GM19035 (cell line): ENCODE measurements around the gene RPL35A.
"Not testable (repeated sequence)": the region's sequence is repeated elsewhere in the genome, so short reads cannot be mapped to it uniquely, and the experiment has no call there.

Experiments
- ATAC-seq: cut with Tn5 transposase; IDR thresholded peaks from one replicate; pipeline ENCODE4 v1.9.1; 2021; ENCODE audit not compliant: unreplicated experiment

RPL35A gene

GRCh38 chr3:197951392-197951990, 1.5 kb downstream of the RPL35A start:
- ATAC-seq, result no peak

- ATAC-seq, result no peak
Observed at GRCh38 chr3:197952440-197952839, 2.5 kb downstream of the RPL35A start.

GRCh38 chr3:197953325-197953724, 3.3 kb downstream of the RPL35A start:
- no peak for ATAC-seq

GRCh38 chr3:197953881-197954280, 3.9 kb downstream of the RPL35A start:
- ATAC-seq, result no peak

GRCh38 chr3:197955892-197956477, 6.0 kb downstream of the RPL35A start:
- no peak for ATAC-seq

DNA sequence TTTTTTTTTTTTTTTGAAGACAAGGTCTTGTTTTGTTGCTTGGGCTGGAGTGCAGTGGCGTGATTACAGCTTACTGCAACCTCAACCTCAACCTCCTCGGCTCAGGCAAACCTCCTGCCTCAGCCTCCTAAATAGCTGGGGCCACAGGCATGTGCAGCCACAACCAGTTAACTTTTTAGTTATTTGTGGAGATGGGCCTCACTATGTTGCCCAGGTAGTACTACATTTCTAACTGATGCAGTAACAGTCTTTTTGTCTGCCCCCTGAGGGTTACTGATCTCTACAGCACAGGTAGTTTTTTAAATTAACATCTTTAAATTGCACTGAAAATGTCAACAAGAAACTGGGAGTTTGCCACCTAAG, 6.6 kb downstream of the RPL35A start:
- no peak for ATAC-seq

- ATAC-seq, result no peak
Observed at GRCh38 chr3:197957790-197958133, 7.8 kb downstream of the RPL35A start.

DNA sequence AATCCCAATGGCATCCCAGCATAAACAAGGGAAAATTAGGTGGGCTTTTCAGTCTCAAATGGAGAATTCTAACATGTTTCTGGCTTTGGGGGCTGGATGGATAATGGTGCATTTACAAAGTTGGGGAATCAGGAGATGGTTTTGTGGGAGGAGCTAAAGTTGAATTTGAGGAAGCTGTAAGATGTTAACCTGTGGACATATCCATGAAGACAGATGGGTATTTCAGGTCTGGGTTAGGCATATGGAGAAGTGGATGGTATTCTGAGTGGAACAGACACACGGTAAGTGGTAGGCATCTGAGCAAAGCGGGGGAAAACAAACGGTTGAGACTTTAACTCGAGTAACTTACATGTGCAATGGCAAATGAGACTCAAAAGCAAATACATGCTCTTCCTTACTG, 8.4 kb downstream of the RPL35A start:
- ATAC-seq, result no peak

GRCh38 chr3:197958848-197959247, 8.9 kb downstream of the RPL35A start:
- ATAC-seq, result not testable (repeated sequence)

DNA sequence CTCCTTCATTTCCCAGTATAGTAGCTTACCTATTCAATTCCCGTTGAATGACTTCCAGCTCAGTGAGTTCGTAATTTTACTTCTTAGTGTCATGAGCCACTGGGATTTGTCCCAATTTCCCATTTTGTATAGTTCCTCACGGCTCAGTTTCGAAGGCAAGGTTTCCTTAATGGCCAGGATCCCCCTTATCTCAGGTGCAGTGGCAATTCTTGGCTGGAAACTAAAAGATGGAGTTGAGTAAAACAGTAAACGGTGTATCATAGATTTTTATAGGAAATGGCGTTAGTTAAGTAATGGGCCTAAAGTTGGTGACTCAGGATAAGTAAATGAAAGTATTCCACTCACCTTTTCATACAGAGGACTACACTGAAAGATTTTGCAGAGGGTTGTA, 9.5 kb downstream of the RPL35A start:
- no peak for ATAC-seq

DNA sequence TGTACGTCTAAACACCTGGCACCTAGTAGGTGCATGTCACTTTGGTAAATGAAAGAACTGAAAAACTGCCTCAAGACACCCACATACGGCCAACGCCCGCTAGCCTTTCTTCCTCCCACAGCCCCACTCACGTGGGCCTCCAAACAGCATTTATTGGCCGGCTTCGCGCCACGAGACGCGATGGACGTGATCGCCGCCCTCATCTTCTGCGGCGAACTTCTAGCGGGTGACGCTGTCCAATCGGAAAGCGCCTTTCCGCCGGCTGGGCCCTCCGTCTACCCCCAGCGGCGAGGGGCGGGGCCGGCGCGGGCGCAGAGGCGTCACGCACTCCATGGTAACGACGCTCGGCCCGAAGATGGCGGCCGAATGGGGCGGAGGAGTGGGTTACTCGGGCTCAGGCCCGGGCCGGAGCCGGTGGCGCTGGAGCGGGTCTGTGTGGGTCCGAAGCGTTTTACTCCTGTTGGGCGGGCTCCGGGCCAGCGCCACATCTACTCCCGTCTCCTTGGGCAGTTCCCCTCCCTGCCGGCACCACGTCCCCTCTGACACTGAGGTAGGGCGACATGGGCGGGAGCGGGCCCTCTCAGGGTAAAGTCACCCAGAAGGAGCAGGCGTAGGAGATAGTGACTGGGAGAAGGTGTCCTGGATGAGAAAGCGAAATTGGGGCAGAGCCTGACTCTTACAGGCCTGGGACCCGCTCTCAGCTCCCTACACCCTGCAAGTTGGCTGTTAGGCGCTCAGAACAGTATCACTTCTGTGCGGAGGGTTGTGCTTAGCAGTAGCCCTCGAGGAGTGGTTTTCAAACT, 10.1 kb downstream of the RPL35A start, which contains the start of gene LMLN:
LMLN (plus strand) TSS at position 327 of the 803 bp plus-strand sequence; CDS start at position 356, 29 bp downstream.
- peak; percentile 95 for ATAC-seq

DNA sequence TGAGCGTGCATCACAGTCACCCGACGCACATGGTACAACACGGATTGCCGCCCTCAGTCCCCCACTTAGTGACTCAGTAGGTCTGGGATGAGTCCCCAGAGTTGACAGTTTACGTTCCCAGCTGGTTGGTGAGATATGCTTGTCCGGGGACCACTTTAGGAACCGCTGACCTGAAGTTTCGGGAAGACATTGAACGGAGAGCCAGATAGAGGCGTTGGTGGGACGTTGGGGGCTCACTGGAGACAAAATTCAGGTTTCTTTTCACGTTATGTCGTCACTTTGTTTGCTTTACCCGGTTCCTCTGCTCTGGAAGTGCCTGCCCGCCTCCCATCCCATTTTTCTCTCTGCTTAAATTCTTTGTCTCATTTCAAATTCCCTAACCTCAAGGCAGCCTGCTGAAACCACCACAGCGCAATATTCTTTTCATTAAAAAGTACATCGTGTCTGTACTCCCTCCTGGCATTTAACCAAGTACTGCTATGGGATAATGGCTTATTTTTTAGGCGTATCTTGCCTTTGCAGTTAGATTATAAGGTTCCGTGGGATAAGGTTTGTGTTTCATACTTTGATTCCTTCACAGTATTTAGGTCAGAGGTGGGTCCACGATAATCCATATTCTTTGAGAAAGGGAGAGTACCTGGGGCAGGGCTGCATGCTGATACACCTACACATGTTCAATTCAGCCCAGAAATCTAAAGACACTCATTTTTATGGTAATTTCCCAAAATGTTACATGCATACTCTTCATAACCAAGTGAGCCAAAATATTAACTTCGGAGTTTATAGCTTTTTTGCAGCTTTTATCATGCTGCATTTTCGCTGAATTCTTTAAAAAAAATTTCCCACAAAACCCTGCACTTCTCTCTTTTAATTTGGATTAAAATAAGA, 10.9 kb downstream of the RPL35A start:
- no peak for ATAC-seq

DNA sequence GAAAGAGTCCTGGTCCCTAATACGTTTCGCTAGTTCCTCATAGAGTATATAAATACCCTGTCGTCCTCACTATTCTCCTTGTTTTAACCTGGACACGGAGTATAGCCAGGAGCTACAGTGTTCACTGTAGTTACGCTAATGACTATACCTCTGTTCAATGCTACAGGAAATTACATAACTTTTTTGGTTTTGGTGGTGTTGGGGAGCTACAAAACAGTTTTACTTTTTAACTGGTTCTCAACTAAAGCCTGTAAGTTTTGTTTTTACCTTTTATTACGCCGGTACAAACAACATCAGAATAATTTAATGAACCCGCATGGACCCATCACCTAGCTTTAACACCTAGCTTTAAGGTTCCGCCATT, 11.6 kb downstream of the RPL35A start:
- no peak for ATAC-seq

GRCh38 chr3:197963019-197963637, 13.1 kb downstream of the RPL35A start:
- no peak for ATAC-seq

DNA sequence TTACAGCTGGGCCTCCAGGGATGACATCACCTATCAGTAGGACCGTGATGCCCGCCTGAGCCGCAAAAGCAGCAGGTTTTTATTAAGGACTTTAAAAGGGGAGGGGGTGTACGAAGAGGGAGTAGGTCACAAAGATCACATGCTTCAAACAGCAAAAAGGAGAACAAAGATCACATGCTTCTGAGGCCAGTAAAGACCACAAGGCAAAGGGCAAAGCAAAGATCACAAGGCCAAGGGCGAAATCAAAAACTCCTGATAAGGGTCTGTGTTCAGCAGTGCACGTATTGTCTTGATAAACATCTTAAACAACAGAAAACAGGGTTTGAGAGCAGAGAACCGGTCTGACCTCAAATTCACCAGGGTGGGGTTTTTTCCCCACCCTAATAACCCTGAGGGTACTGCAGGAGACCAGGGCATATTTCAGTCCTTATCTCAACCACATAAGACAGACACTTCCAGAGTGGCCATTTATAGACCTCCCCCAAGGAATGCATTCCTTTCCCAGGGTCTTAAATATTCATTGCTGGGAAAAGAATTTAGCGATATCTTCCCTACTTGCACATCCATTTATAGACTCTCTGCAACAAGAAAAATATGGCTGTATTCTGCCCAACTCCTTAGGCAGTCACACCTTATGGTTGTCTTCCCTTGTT, 17.5 kb downstream of the RPL35A start:
- ATAC-seq, result not testable (repeated sequence)

- no peak for ATAC-seq
Observed at GRCh38 chr3:197970588-197970987, 20.6 kb downstream of the RPL35A start.

DNA sequence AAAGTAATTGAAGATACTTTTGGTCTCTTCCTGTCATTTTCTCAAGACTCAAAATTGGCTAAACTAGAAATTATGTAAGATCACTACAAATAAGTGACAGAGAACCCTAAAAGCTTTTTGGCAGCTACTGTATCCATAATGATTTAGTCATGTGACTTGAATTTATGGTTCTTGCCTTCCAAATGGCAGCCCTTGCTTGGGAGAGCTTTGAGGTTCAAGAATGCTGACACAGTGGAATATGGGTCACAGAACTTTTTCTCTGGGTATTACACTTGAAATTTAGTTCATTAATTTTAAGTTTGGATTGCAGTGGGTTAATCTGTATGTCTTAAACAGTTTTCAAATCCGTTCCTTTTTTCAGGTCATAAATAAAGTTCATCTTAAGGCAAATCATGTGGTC, 24.0 kb downstream of the RPL35A start:
- no peak for ATAC-seq

DNA sequence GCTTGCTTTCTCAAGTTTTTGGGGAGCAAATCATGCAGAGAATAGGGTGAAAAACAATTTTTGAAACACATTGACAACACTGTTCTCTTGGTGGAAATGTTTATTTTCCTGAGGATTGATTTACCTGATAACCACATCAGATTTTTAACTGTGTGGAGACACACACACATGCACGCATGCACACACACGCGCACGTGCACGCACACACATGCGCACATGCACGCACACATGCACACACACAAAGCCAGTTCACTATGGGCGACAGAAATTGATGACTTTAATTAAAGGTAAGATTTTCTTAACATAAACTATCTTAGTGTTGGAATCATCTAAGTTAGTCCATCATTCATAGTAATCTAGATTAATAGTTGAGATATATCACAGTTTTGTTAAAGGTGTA, 25.3 kb downstream of the RPL35A start:
- ATAC-seq, result no peak

DNA sequence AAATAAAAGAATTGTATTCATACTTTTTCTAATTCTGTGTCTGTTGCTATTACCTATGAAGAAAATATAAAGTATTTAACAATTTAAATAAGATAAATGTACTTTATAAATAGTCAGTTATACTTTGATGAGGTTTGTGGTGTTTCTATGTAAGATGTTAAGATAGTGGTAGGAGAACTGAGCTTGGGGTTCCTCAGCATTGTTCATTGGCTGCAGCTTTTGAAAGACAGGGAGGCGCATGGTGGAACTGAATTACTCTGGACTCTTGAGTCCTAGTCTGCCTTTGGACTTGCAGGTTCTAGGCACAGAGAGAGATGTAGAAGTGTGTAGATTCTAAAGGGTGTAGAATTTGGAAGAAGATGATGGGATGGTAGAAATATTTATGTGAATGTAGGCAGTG, 33.1 kb downstream of the RPL35A start:
- ATAC-seq, result no peak

- no peak for ATAC-seq
Observed at GRCh38 chr3:197989651-197990050, 39.7 kb downstream of the RPL35A start.

- no peak for ATAC-seq
Observed at GRCh38 chr3:197994736-197995135, 44.7 kb downstream of the RPL35A start.
